PC-9 (cell line): Measurements from ENCODE around the gene CDH13. TPM values are rescaled to one million over a fixed set of nuclear protein-coding genes. Genes with fewer than 3 reads are reported as not detected.

Experiments
- BruUV-seq: library from RNA; stranded (reverse); fragments of 400-500 nt; replicated peaks from 2 replicates; lab custom pipeline; 2021; lab: Mats Ljungman, UMichigan
- CTCF ChIA-PET: fragments of 300-600 bp; sonication (Branson Sonifier 250); formaldehyde crosslinking; loops from one replicate; lab custom pipeline; 2022; ENCODE audit warnings: antibody characterized with exemption; lab: Charles Lee
- POLR2A ChIA-PET: fragments of 300-600 bp; sonication (Branson Sonifier 250); formaldehyde crosslinking; loops from one replicate; lab custom pipeline; 2022; ENCODE audit warnings: antibody characterized with exemption; ENCODE audit not compliant: unreplicated experiment; lab: Charles Lee
- DNase-seq, 2 experiments: peaks; one replicate each; pipeline versions ENCODE4 v3.0.0 to v3.0.0-alpha.2; 2015 to 2022; ENCODE audit warnings: mixed read lengths in 1 of 2
- H2AFZ ChIP-seq: fragments of 200-600 bp; sonication (generic); 2 replicates; pipeline ENCODE4 v1.8.1; 2017; ENCODE audit warnings: antibody characterized with exemption
- H3F3A ChIP-seq: fragments of 200-600 bp; sonication (generic); 2 replicates; pipeline ENCODE4 v1.8.1; 2017; ENCODE audit warnings: antibody characterized with exemption, mild to moderate bottlenecking, low read depth; ENCODE audit not compliant: insufficient read depth
- H3K27ac ChIP-seq: fragments of 200-600 bp; sonication (generic); 2 replicates; pipeline ENCODE4 v1.6.1; 2016; ENCODE audit warnings: mixed run types
- H3K27me3 ChIP-seq: fragments of 200-600 bp; sonication (generic); 2 replicates; pipeline ENCODE4 v1.6.1; 2016; ENCODE audit warnings: low read depth, mixed run types; ENCODE audit not compliant: insufficient read depth
- H3K36me3 ChIP-seq: fragments of 200-600 bp; sonication (generic); 2 replicates; pipeline ENCODE4 v1.6.1; 2016; ENCODE audit warnings: low read depth, mixed run types
- H3K4me1 ChIP-seq: fragments of 200-600 bp; sonication (generic); replicated peaks from 2 replicates; pipeline ENCODE4 v1.6.1; 2016; ENCODE audit warnings: mixed run types; ENCODE audit not compliant: insufficient read depth
- H3K4me2 ChIP-seq: fragments of 200-600 bp; sonication (generic); 2 replicates; pipeline ENCODE4 v1.6.1; 2017; ENCODE audit warnings: mixed run types
- H3K4me3 ChIP-seq: fragments of 200-600 bp; sonication (generic); 2 replicates; pipeline ENCODE4 v1.6.1; 2016; ENCODE audit warnings: mixed run types
- H3K79me2 ChIP-seq: fragments of 200-600 bp; sonication (generic); 2 replicates; pipeline ENCODE4 v1.6.1; 2017; ENCODE audit warnings: low read depth, mixed run types
- H3K9me2 ChIP-seq: fragments of 200-600 bp; sonication (generic); 2 replicates; pipeline ENCODE4 v1.8.1; 2017; ENCODE audit warnings: mild to moderate bottlenecking; ENCODE audit not compliant: insufficient read depth
- H3K9me3 ChIP-seq: fragments of 200-600 bp; sonication (generic); 2 replicates; pipeline ENCODE4 v1.8.1; 2016; ENCODE audit warnings: low read depth; ENCODE audit not compliant: insufficient read depth
- H4K20me1 ChIP-seq: fragments of 200-600 bp; sonication (generic); 2 replicates; pipeline ENCODE4 v1.8.1; 2017; ENCODE audit not compliant: insufficient read depth
- EZH2 ChIP-seq: fragments of 200-600 bp; sonication (generic); IDR thresholded peaks from 2 replicates; pipeline ENCODE4 v1.8.0; 2017; ENCODE audit warnings: antibody characterized with exemption, low read depth
- intact Hi-C: fragments of 100-400 bp; cut with micrococcal nuclease; formaldehyde crosslinking; loops from one replicate; pipeline ENCODE4 v1.10.0; 2022; ENCODE audit not compliant: unreplicated experiment
- total RNA-seq: library from RNA; stranded (reverse); gene quantifications from 2 replicates; pipeline ENCODE4 v1.2.3, GENCODE V29; 2021
- TF ChIP-seq, protein P1 (sequence below): fragments of 200-600 bp; sonication (generic); conservative IDR thresholded peaks from 2 replicates; pipeline ENCODE4 v1.6.1; 2017; ENCODE audit warnings: mixed run types, antibody characterized with exemption, mild to moderate bottlenecking, moderate library complexity

The CDH13 gene
- total RNA-seq, 1 experiment from 2014 or later, result 0.24 TPM

- intact Hi-C loops, result no loop called here
- H3K27me3 ChIP-seq, result no peaks in the 10 kb centered on the region
- POLR2A ChIA-PET, result no interaction called here
- no peaks in the 10 kb centered on the region; the same call in 1 of the 2 replicates for H4K20me1 ChIP-seq
- H3K4me3 ChIP-seq, result no peak overlapping the region
- no peak overlapping the region for H2AFZ ChIP-seq
- TF ChIP-seq, protein P1, sequence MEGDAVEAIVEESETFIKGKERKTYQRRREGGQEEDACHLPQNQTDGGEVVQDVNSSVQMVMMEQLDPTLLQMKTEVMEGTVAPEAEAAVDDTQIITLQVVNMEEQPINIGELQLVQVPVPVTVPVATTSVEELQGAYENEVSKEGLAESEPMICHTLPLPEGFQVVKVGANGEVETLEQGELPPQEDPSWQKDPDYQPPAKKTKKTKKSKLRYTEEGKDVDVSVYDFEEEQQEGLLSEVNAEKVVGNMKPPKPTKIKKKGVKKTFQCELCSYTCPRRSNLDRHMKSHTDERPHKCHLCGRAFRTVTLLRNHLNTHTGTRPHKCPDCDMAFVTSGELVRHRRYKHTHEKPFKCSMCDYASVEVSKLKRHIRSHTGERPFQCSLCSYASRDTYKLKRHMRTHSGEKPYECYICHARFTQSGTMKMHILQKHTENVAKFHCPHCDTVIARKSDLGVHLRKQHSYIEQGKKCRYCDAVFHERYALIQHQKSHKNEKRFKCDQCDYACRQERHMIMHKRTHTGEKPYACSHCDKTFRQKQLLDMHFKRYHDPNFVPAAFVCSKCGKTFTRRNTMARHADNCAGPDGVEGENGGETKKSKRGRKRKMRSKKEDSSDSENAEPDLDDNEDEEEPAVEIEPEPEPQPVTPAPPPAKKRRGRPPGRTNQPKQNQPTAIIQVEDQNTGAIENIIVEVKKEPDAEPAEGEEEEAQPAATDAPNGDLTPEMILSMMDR, result no peak
- no peak for TF ChIP-seq EZH2
- no peaks in the 10 kb centered on the region for H3K4me1 ChIP-seq
- no peaks in the 10 kb centered on the region for H3K9me2 ChIP-seq
- no peak for DNase-seq
- H3K9me3 ChIP-seq, result peaks cover 3% of the 10 kb centered on the region; the same call in 1 of the 2 replicates
- CTCF ChIA-PET, result no interaction called here
- H3K36me3 ChIP-seq, result no peaks in the 10 kb centered on the region
- no peak overlapping the region for H3K4me2 ChIP-seq
- no peaks in the 10 kb centered on the region for H3K79me2 ChIP-seq
- no peaks in the 10 kb centered on the region for H3F3A ChIP-seq
- BruUV-seq, result no TSS peak
- no peak overlapping the region for H3K27ac ChIP-seq
These were observed 316.6 kb downstream of the CDH13 start for GRCh38 chr16:82943371-82943770.

- H3K9me2 ChIP-seq, result no peaks in the 10 kb centered on the region
- no TSS peak for BruUV-seq
- H3K4me2 ChIP-seq, result no peak overlapping the region
- no peaks in the 10 kb centered on the region for H3K27me3 ChIP-seq
- no peaks in the 10 kb centered on the region for H3F3A ChIP-seq
- no peak overlapping the region for H3K27ac ChIP-seq
- TF ChIP-seq, protein P1, result no peak
- no peak for TF ChIP-seq EZH2
- ChIA-PET POLR2A (no interaction called here), CTCF (no interaction called here)
- H4K20me1 ChIP-seq, result no peaks in the 10 kb centered on the region; the same call in 1 of the 2 replicates
- no peak overlapping the region for H2AFZ ChIP-seq
- intact Hi-C loops, result no loop called here
- no peak overlapping the region for H3K4me3 ChIP-seq
- no peaks in the 10 kb centered on the region for H3K4me1 ChIP-seq
- peaks cover 3% of the 10 kb centered on the region; the same call in 1 of the 2 replicates for H3K9me3 ChIP-seq
- no peaks in the 10 kb centered on the region for H3K36me3 ChIP-seq
- H3K79me2 ChIP-seq, result no peaks in the 10 kb centered on the region
- DNase-seq, result no peak
These were observed 318.8 kb downstream of the CDH13 start for GRCh38 chr16:82945420-82946101.

GRCh38 chr16:82947698-82948097 lies 320.9 kb downstream of the CDH13 start:
- H3K36me3 ChIP-seq, result no peaks in the 10 kb centered on the region
- no peaks in the 10 kb centered on the region for H3K4me1 ChIP-seq
- H3K4me3 ChIP-seq, result no peak overlapping the region
- no peaks in the 10 kb centered on the region for H3K9me3 ChIP-seq
- H3K4me2 ChIP-seq, result no peak overlapping the region
- TF ChIP-seq EZH2, result no peak
- TF ChIP-seq, protein P1, result no peak
- H3K79me2 ChIP-seq, result no peaks in the 10 kb centered on the region
- BruUV-seq, result no TSS peak
- ChIA-PET POLR2A (no interaction called here), CTCF (no interaction called here)
- H3F3A ChIP-seq, result no peaks in the 10 kb centered on the region
- H3K27me3 ChIP-seq, result no peaks in the 10 kb centered on the region
- no peak for DNase-seq
- H4K20me1 ChIP-seq, result no peaks in the 10 kb centered on the region
- H2AFZ ChIP-seq, result no peak overlapping the region
- H3K9me2 ChIP-seq, result no peaks in the 10 kb centered on the region
- intact Hi-C loops, result no loop called here
- H3K27ac ChIP-seq, result no peak overlapping the region
